Measurements from ENCODE around the gene P2RY6.
A peak's percentile ranks its signal among the peaks of the same experiment; 100 is the strongest.

The P2RY6 gene

DNA sequence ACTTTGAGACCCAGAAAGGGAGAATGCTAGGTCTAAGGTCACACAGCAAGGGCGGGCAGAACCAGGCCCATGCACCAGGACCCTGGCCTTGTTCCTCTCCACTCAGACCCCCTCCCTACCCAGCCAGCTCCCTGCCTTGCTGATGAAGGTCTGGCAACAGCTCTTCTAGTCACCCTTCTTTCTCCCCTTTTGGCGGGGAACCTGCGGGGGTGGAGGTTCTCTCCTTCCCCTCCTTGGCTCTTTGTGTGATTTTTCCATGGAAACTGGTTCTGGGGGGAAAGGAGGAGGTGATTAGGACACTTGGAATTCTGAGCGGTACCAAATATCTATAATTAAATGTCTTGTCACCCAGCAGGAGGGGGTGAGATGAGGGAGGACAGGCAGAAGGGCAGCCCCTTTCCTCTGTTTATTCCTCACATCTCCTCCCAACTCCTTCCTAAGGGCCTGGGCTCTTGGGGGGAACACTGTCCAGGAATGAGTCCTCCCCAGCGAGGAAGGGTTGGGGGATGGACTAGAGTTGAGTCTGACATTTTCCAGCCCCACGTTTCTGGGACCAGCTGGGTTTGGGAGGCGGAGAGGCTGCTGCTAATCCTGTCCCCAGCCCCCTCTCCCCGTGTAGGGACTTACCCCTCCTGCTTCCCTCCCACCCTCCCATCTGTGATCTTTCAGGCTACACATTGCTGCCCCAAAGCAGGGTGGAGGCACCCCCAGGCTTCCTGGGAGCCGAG lies 43.3 kb downstream of the P2RY6 start:
- Histone ChIP-seq H3K4me3 (ENCODE audit: low read depth, low read length) (no peak overlapping the region), H3K9me3 (ENCODE audit: severe bottlenecking) (peaks cover 4% of the 10 kb centered on the region), H3K36me3 (peaks cover 7% of the 10 kb centered on the region), H3K27me3 (ENCODE audit: insufficient read depth, low read depth, severe bottlenecking) (no peaks in the 10 kb centered on the region), H3K27ac (peak overlapping the region; percentile 82)
- peak; percentile 85 for DNase-seq
- TF ChIP-seq, protein P1, sequence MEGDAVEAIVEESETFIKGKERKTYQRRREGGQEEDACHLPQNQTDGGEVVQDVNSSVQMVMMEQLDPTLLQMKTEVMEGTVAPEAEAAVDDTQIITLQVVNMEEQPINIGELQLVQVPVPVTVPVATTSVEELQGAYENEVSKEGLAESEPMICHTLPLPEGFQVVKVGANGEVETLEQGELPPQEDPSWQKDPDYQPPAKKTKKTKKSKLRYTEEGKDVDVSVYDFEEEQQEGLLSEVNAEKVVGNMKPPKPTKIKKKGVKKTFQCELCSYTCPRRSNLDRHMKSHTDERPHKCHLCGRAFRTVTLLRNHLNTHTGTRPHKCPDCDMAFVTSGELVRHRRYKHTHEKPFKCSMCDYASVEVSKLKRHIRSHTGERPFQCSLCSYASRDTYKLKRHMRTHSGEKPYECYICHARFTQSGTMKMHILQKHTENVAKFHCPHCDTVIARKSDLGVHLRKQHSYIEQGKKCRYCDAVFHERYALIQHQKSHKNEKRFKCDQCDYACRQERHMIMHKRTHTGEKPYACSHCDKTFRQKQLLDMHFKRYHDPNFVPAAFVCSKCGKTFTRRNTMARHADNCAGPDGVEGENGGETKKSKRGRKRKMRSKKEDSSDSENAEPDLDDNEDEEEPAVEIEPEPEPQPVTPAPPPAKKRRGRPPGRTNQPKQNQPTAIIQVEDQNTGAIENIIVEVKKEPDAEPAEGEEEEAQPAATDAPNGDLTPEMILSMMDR (IDR thresholded peaks at IDR 0.05; ENCODE audit: low read depth, low read length): no peak

DNA sequence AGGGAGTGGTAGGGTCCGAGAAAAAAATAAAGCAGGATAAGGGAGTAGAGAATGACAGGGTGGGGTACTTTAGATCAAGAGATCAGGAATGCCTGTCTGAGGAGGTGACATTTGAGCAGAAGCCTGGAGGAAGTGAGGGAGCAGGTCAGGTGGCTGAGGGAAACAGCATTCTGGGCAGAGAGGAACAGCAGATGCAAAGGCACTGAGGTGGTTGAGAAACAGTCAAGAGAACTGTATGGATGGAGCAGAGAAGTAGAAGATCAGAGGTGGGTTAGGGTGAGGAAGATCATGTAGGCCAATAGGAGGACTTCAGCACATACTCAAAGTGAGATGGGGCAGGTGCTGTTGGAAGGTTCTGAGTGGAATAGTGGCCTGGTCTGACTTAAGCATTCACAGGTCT lies 44.3 kb downstream of the P2RY6 start:
- TF ChIP-seq, protein P1 (IDR thresholded peaks at IDR 0.05; ENCODE audit: low read depth, low read length): no peak
- Histone ChIP-seq H3K9me3 (ENCODE audit: severe bottlenecking) (no peaks in the 10 kb centered on the region), H3K4me3 (ENCODE audit: low read depth, low read length) (no peak overlapping the region), H3K27me3 (ENCODE audit: insufficient read depth, low read depth, severe bottlenecking) (no peaks in the 10 kb centered on the region), H3K27ac (peak overlapping the region; percentile 82), H3K36me3 (peaks cover 7% of the 10 kb centered on the region)
- DNase-seq: no peak

DNA sequence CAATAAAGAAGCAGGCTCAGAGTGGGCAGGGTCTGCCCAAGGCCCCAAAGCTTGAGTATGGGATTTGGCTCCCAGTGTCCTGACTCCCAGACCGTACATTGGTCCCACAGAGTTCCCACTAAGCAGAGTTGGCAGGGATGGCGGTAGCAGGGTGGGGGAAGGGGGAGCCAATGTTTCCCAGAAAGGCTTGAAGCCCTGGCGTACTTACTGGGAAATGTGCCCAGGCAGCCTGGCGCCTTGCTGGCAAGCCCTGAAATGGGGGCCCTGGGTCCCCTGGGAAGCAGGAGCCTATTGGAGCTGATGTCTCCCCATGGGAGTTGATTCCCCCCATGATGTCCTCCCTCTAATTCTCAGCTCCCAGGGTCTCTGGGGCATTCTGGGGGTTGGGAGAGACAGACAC lies 45.2 kb downstream of the P2RY6 start:
- no peak for DNase-seq
- Histone ChIP-seq H3K27me3 (ENCODE audit: insufficient read depth, low read depth, severe bottlenecking) (no peaks in the 10 kb centered on the region), H3K27ac (peak overlapping the region; percentile 82), H3K9me3 (ENCODE audit: severe bottlenecking) (no peaks in the 10 kb centered on the region), H3K36me3 (peaks cover 7% of the 10 kb centered on the region), H3K4me3 (ENCODE audit: low read depth, low read length) (no peak overlapping the region)
- TF ChIP-seq, protein P1 (IDR thresholded peaks at IDR 0.05; ENCODE audit: low read depth, low read length): no peak

DNA sequence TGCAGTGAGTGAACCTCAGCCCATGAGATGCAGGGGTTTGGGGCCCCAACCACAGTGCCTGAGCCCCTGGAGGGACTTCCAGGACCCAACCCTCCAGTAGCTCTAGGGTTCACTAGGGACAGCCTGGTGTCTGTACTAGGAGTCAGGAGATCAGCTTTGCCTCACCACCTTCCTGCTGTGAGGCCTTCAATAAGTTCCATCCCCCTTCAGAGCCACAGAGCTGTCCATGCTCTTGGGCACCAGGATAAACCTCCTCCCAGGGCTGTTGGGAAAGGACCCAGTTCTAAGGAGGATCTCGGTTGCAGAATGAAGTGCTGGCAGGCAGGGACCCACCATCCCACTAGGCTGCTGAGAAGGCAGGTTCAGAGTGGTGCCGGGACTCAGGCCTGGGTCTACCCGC lies 45.7 kb downstream of the P2RY6 start:
- Histone ChIP-seq H3K36me3 (peaks cover 7% of the 10 kb centered on the region), H3K4me3 (ENCODE audit: low read depth, low read length) (no peak overlapping the region), H3K27ac (peak overlapping the region; percentile 82), H3K27me3 (ENCODE audit: insufficient read depth, low read depth, severe bottlenecking) (no peaks in the 10 kb centered on the region), H3K9me3 (ENCODE audit: severe bottlenecking) (no peaks in the 10 kb centered on the region)
- peak; percentile 50 for DNase-seq
- TF ChIP-seq, protein P1 (IDR thresholded peaks at IDR 0.05; ENCODE audit: low read depth, low read length): no peak

DNA sequence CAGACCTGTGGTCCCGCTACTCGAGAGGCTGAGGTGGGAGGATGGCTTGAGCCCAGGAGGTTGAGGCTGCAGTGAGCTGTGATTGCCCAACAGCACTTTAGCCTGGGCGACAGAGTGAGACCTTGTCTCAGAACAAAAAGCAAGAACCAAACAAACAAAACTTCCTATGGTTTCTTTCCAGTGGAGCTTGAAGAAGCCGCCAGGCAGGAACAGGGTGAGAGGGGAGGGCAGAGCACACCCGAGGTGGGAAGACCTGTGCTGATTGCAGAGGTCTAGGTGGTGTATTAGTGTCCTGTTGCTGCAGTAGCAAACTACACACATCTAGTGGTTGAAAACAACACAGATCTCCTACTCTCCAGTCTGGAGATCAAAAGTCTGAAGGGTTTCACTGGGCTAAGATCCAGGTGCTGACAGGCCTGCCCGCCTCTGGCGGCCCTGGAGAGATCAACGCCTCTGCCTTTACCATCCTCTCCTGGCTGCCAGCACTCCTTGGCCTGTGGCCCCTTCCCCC lies 46.4 kb downstream of the P2RY6 start:
- H3K27ac ChIP-seq: peak overlapping the region; percentile 82
- DNase-seq: no peak

More for the DNA sequence above, 46.4 kb downstream of the P2RY6 start:
- TF ChIP-seq, protein P1 (IDR thresholded peaks at IDR 0.05; ENCODE audit: low read depth, low read length): no peak
- Histone ChIP-seq H3K4me3 (ENCODE audit: low read depth, low read length) (no peak overlapping the region), H3K36me3 (peaks cover 7% of the 10 kb centered on the region), H3K27me3 (ENCODE audit: insufficient read depth, low read depth, severe bottlenecking) (no peaks in the 10 kb centered on the region), H3K9me3 (ENCODE audit: severe bottlenecking) (no peaks in the 10 kb centered on the region)

Data from WERI-Rb-1 (cell line).